Measurements from ENCODE around the gene GHRL. TPM values are rescaled to one million over a fixed set of nuclear protein-coding genes. Genes with fewer than 3 reads are reported as not detected.

GHRL gene
- total RNA-seq, 1 donor from 2014 or later, result 45.8 TPM

DNA sequence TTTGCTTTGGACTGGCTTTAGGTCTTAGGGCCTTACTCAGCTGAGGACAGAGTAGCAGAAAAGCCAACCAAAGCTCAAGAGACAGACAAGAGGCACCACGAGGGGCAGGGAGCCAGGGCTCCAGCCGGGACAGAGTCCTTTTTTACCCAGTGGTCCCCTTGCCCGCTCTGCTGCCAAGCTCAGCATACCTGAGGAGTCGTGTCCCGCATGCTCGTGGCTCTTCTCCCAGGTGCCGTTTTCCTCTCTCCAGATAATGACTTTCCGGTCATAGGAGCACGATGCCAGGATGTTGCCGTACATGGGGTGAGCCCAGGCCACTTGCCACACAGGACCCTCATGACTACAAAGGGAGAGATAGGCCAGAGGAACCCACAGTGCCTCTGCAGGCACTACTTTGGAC, 19.6 kb upstream of the GHRL start:
- no peak for DNase-seq (ENCODE audit: low spot score, unreplicated experiment)
- H3K4me1 Mint-ChIP-seq (ENCODE audit: low read depth), result no peaks in the 10 kb centered on the region
- TF ChIP-seq, protein P1, sequence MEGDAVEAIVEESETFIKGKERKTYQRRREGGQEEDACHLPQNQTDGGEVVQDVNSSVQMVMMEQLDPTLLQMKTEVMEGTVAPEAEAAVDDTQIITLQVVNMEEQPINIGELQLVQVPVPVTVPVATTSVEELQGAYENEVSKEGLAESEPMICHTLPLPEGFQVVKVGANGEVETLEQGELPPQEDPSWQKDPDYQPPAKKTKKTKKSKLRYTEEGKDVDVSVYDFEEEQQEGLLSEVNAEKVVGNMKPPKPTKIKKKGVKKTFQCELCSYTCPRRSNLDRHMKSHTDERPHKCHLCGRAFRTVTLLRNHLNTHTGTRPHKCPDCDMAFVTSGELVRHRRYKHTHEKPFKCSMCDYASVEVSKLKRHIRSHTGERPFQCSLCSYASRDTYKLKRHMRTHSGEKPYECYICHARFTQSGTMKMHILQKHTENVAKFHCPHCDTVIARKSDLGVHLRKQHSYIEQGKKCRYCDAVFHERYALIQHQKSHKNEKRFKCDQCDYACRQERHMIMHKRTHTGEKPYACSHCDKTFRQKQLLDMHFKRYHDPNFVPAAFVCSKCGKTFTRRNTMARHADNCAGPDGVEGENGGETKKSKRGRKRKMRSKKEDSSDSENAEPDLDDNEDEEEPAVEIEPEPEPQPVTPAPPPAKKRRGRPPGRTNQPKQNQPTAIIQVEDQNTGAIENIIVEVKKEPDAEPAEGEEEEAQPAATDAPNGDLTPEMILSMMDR (IDR thresholded peaks at IDR 0.05; ENCODE audit: unreplicated experiment), result no peak
- peaks cover 12% of the 10 kb centered on the region for H3K36me3 Mint-ChIP-seq (ENCODE audit: insufficient read depth)
- no peak overlapping the region for H3K4me3 Mint-ChIP-seq (ENCODE audit: low read depth)
- H3K27ac Mint-ChIP-seq, result no peak overlapping the region
- no peaks in the 10 kb centered on the region for H3K9me3 Mint-ChIP-seq (ENCODE audit: low read depth)
- H3K27me3 Mint-ChIP-seq, result no peaks in the 10 kb centered on the region

DNA sequence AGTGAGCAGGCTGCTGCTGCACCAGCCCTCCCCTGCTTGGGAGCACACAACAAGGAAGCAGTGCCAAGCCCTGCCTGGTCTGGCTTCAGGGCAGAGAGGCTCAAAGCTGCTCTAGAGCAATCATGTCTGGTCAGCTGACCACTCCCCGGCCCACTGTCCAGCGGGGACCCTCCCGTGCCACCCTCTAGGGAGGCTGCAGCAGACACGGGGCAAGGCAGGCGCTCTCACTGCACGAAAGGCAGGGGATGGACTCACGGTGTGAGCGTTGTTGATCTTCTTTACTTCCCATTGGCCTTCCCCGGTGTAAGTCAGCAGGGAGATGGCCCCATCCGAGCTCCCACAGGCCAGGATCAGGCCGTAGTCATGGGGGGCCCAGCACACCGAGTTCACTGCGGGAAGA, 19.0 kb upstream of the GHRL start:
- H3K4me3 Mint-ChIP-seq (ENCODE audit: low read depth), result no peak overlapping the region
- H3K27me3 Mint-ChIP-seq, result no peaks in the 10 kb centered on the region
- H3K27ac Mint-ChIP-seq, result no peak overlapping the region
- H3K4me1 Mint-ChIP-seq (ENCODE audit: low read depth), result no peaks in the 10 kb centered on the region
- DNase-seq (ENCODE audit: low spot score, unreplicated experiment), result no peak
- no peaks in the 10 kb centered on the region for H3K9me3 Mint-ChIP-seq (ENCODE audit: low read depth)
- H3K36me3 Mint-ChIP-seq (ENCODE audit: insufficient read depth), result peaks cover 12% of the 10 kb centered on the region
- TF ChIP-seq, protein P1 (IDR thresholded peaks at IDR 0.05; ENCODE audit: unreplicated experiment), result no peak

DNA sequence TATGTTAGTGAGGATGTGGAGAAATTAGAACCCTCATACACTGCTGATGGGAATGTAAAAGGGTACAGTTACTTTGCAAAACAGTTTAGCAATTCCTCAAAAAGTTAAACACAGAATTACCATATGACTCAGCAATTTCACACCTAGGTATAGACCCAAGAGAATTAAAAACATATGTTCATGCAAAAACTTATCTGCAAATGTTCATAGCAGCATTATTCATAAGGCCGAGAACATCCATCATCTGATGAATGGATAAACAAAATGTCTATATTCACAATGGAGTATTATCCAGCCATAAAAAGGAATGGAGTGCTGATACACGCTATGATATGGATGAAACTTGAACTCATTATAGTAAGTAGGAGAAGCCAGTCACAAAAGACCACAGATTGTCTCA, 17.8 kb upstream of the GHRL start:
- H3K9me3 Mint-ChIP-seq (ENCODE audit: low read depth), result no peaks in the 10 kb centered on the region
- TF ChIP-seq, protein P1 (IDR thresholded peaks at IDR 0.05; ENCODE audit: unreplicated experiment), result no peak
- no peak for DNase-seq (ENCODE audit: low spot score, unreplicated experiment)
- H3K4me1 Mint-ChIP-seq (ENCODE audit: low read depth), result no peaks in the 10 kb centered on the region
- no peaks in the 10 kb centered on the region for H3K27me3 Mint-ChIP-seq
- H3K36me3 Mint-ChIP-seq (ENCODE audit: insufficient read depth), result peaks cover 16% of the 10 kb centered on the region
- H3K27ac Mint-ChIP-seq, result no peak overlapping the region
- no peak overlapping the region for H3K4me3 Mint-ChIP-seq (ENCODE audit: low read depth)

DNA sequence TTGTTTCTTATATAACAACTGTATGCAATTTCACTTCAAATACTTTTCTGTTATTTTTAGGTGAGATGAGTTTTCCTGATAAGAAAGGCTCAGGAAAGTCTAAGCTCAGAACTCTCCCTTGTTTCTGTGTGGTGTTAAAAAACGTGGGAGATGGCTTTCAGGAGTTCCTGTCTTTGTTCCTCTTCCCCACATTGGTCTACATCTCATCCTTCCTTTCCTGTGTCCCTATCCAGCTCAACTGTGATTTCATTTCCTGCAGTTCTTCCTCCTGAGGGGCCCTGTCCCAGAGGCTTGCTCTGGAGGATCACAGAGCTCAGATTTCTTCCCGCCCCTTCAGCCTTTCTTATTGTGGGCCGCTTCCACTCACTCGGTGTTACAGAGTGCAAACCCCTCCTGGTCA, 17.0 kb upstream of the GHRL start:
- Mint-ChIP-seq H3K27ac (no peak overlapping the region), H3K36me3 (ENCODE audit: insufficient read depth) (peaks cover 13% of the 10 kb centered on the region)

DNA sequence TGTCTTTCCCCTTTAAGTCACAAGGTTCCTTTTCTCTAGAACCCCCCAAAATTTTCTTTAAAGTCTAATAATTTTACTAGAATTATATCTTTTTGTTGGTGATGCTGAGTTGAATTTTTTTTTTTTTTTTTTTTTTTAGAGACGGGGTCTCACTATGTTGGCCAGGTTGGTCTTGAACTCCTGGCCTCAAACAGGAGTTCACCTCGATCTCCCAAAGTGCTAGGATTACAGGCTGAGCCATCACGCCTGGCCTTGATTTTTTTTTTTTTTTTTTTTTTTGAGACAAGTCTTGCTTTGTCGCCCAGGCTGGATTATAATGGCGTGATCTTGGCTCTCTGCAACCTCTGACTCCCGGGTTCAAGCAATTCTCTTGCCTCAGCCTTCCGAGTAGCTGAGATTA, 15.9 kb upstream of the GHRL start:
- H3K36me3 Mint-ChIP-seq (ENCODE audit: insufficient read depth), result peaks cover 14% of the 10 kb centered on the region
- no peaks in the 10 kb centered on the region for H3K4me1 Mint-ChIP-seq (ENCODE audit: low read depth)

More for the DNA sequence above, 17.0 kb upstream of the GHRL start:
- no peak for DNase-seq (ENCODE audit: low spot score, unreplicated experiment)
- TF ChIP-seq, protein P1 (IDR thresholded peaks at IDR 0.05; ENCODE audit: unreplicated experiment), result no peak
- no peak overlapping the region for H3K4me3 Mint-ChIP-seq (ENCODE audit: low read depth)
- no peaks in the 10 kb centered on the region for H3K4me1 Mint-ChIP-seq (ENCODE audit: low read depth)
- H3K9me3 Mint-ChIP-seq (ENCODE audit: low read depth), result no peaks in the 10 kb centered on the region
- H3K27me3 Mint-ChIP-seq, result no peaks in the 10 kb centered on the region

More for the DNA sequence above, 15.9 kb upstream of the GHRL start:
- H3K27ac Mint-ChIP-seq, result no peak overlapping the region
- TF ChIP-seq, protein P1 (IDR thresholded peaks at IDR 0.05; ENCODE audit: unreplicated experiment), result no peak
- no peak overlapping the region for H3K4me3 Mint-ChIP-seq (ENCODE audit: low read depth)
- H3K9me3 Mint-ChIP-seq (ENCODE audit: low read depth), result no peaks in the 10 kb centered on the region
- DNase-seq (ENCODE audit: low spot score, unreplicated experiment), result no peak
- no peaks in the 10 kb centered on the region for H3K27me3 Mint-ChIP-seq

Measured in progenitor cell of endocrine pancreas (in vitro differentiated cells).